ENCODE results near the gene ARID5B.

Gene ARID5B

GRCh38 chr10:61923210-61923949 is 21.9 kb downstream of the ARID5B start:
- no peak overlapping the region for H3K4me3 ChIP-seq (ENCODE audit: low read length, poor library complexity, severe bottlenecking)
- no peak overlapping the region for H2AFZ ChIP-seq (ENCODE audit: low read length)
- H3K79me2 ChIP-seq (ENCODE audit: insufficient read depth, low read length) = peaks cover 100% of the 10 kb centered on the region
- H3K4me1 ChIP-seq (ENCODE audit: insufficient read depth, low read length, poor library complexity, severe bottlenecking) = peaks cover 20% of the 10 kb centered on the region
- H3K9me2 ChIP-seq (replicated peaks; ENCODE audit: low read depth, low read length) = no peaks in the 10 kb centered on the region
- peaks cover 69% of the 10 kb centered on the region for H4K20me1 ChIP-seq (ENCODE audit: insufficient read depth, low read length, poor library complexity, severe bottlenecking)
- H3K4me2 ChIP-seq (ENCODE audit: low read depth, low read length, poor library complexity, severe bottlenecking) = no peak overlapping the region
- TF ChIP-seq CTCF (conservative IDR thresholded peaks at IDR 0.05; ENCODE audit: low read length) = no peak
- TF ChIP-seq EZH2phosphoT487 (IDR thresholded peaks at IDR 0.05; ENCODE audit: borderline replicate concordance) = no peak
- H3K27me3 ChIP-seq (ENCODE audit: insufficient read depth, low read length, poor library complexity, severe bottlenecking) = no peaks in the 10 kb centered on the region
- peaks cover 73% of the 10 kb centered on the region for H3K36me3 ChIP-seq (ENCODE audit: insufficient read depth, low read length)
- no peaks in the 10 kb centered on the region for H3K9me3 ChIP-seq (ENCODE audit: insufficient read depth, low read depth, low read length)
- no peak overlapping the region for H3K9ac ChIP-seq (ENCODE audit: low read depth, low read length, poor library complexity, severe bottlenecking)
- H3F3A ChIP-seq (ENCODE audit: low read depth) = no peaks in the 10 kb centered on the region

GRCh38 chr10:61923950-61924274 is 22.4 kb downstream of the ARID5B start:
- TF ChIP-seq CTCF (conservative IDR thresholded peaks at IDR 0.05; ENCODE audit: low read length) = no peak
- no peak for TF ChIP-seq EZH2phosphoT487 (IDR thresholded peaks at IDR 0.05; ENCODE audit: borderline replicate concordance)
- Histone ChIP-seq H3F3A (ENCODE audit: low read depth) (no peaks in the 10 kb centered on the region), H3K9ac (ENCODE audit: low read depth, low read length, poor library complexity, severe bottlenecking) (no peak overlapping the region), H3K4me2 (ENCODE audit: low read depth, low read length, poor library complexity, severe bottlenecking) (no peak overlapping the region), H3K9me2 (replicated peaks; ENCODE audit: low read depth, low read length) (no peaks in the 10 kb centered on the region), H3K36me3 (ENCODE audit: insufficient read depth, low read length) (peaks cover 70% of the 10 kb centered on the region), H3K79me2 (ENCODE audit: insufficient read depth, low read length) (peaks cover 100% of the 10 kb centered on the region), H3K4me3 (ENCODE audit: low read length, poor library complexity, severe bottlenecking) (no peak overlapping the region), H3K4me1 (ENCODE audit: insufficient read depth, low read length, poor library complexity, severe bottlenecking) (peaks cover 18% of the 10 kb centered on the region), H3K27me3 (ENCODE audit: insufficient read depth, low read length, poor library complexity, severe bottlenecking) (no peaks in the 10 kb centered on the region), H3K9me3 (ENCODE audit: insufficient read depth, low read depth, low read length) (no peaks in the 10 kb centered on the region), H4K20me1 (ENCODE audit: insufficient read depth, low read length, poor library complexity, severe bottlenecking) (peaks cover 70% of the 10 kb centered on the region), H2AFZ (ENCODE audit: low read length) (no peak overlapping the region)

GRCh38 chr10:61929555-61929954 is 28.1 kb downstream of the ARID5B start:
- Histone ChIP-seq H3K9me3 (ENCODE audit: insufficient read depth, low read depth, low read length) (peaks cover 4% of the 10 kb centered on the region; the same call in 1 of the 2 replicates), H4K20me1 (ENCODE audit: insufficient read depth, low read length, poor library complexity, severe bottlenecking) (peaks cover 37% of the 10 kb centered on the region), H2AFZ (ENCODE audit: low read length) (no peak overlapping the region), H3K79me2 (ENCODE audit: insufficient read depth, low read length) (peaks cover 97% of the 10 kb centered on the region), H3F3A (ENCODE audit: low read depth) (peaks cover 14% of the 10 kb centered on the region; the same call in 1 of the 2 replicates), H3K27me3 (ENCODE audit: insufficient read depth, low read length, poor library complexity, severe bottlenecking) (no peaks in the 10 kb centered on the region), H3K36me3 (ENCODE audit: insufficient read depth, low read length) (peaks cover 69% of the 10 kb centered on the region), H3K9ac (ENCODE audit: low read depth, low read length, poor library complexity, severe bottlenecking) (no peak overlapping the region), H3K4me2 (ENCODE audit: low read depth, low read length, poor library complexity, severe bottlenecking) (no peak overlapping the region), H3K4me3 (ENCODE audit: low read length, poor library complexity, severe bottlenecking) (no peak overlapping the region), H3K4me1 (ENCODE audit: insufficient read depth, low read length, poor library complexity, severe bottlenecking) (peaks cover 19% of the 10 kb centered on the region), H3K9me2 (replicated peaks; ENCODE audit: low read depth, low read length) (no peaks in the 10 kb centered on the region)
- no peak for TF ChIP-seq CTCF (conservative IDR thresholded peaks at IDR 0.05; ENCODE audit: low read length)
- no peak for TF ChIP-seq EZH2phosphoT487 (IDR thresholded peaks at IDR 0.05; ENCODE audit: borderline replicate concordance)
